Muscle of back (tissue), 11 donors: ENCODE measurements around the gene PCDH9. TPM values are rescaled to one million over a fixed set of nuclear protein-coding genes. Genes with fewer than 3 reads are reported as not detected.

ENCODE experiments used
- DNase-seq, 3 donors: peaks; one replicate each; pipeline versions ENCODE4 v3.0.0 to v3.0.0-alpha.2; 2013
- polyA plus RNA-seq, 10 donors: library from polyadenylated mRNA; unstranded; fragments of 120-200 nt; gene quantifications; one replicate each; pipeline ENCODE4 v1.2.1, GENCODE V29; 2013; ENCODE audit not compliant: insufficient read length in 10 of 10

PCDH9 gene
- polyA plus RNA-seq, 10 donors: 2.1 to 5.4 (median 3.2) TPM

- no peak for DNase-seq
Observed at GRCh38 chr13:66414066-66414800, 815.9 kb downstream of the PCDH9 start.

GRCh38 chr13:66410314-66410713, 819.8 kb downstream of the PCDH9 start:
- peak in 1 of 3 donors; percentile 18 for DNase-seq

- no peak for DNase-seq
Observed at GRCh38 chr13:66409542-66409941, 820.6 kb downstream of the PCDH9 start.

GRCh38 chr13:66407128-66407527, 823.0 kb downstream of the PCDH9 start:
- no peak for DNase-seq

GRCh38 chr13:66405908-66406802, 824.0 kb downstream of the PCDH9 start:
- DNase-seq: peak in 2 of 3 donors; percentile 46 to 53

GRCh38 chr13:66402546-66402945, 827.6 kb downstream of the PCDH9 start:
- no peak for DNase-seq

GRCh38 chr13:66402066-66402465, 828.1 kb downstream of the PCDH9 start:
- no peak for DNase-seq

- DNase-seq: no peak
Observed at GRCh38 chr13:66400292-66400691, 829.8 kb downstream of the PCDH9 start.

GRCh38 chr13:66399873-66400272, 830.3 kb downstream of the PCDH9 start:
- DNase-seq: no peak

- DNase-seq: no peak
Observed at GRCh38 chr13:66397133-66397532, 833.0 kb downstream of the PCDH9 start.

GRCh38 chr13:66391322-66391721, 838.8 kb downstream of the PCDH9 start:
- no peak for DNase-seq

GRCh38 chr13:66378894-66379293, 851.2 kb downstream of the PCDH9 start:
- DNase-seq: peak in 1 of 3 donors; percentile 7

GRCh38 chr13:66377569-66377968, 852.6 kb downstream of the PCDH9 start:
- no peak for DNase-seq

- DNase-seq: peak in 2 of 3 donors; percentile 5 to 20
Observed at GRCh38 chr13:66375756-66376155, 854.4 kb downstream of the PCDH9 start.

- DNase-seq: peak in 1 of 3 donors; percentile 22
Observed at GRCh38 chr13:66369666-66370065, 860.5 kb downstream of the PCDH9 start.

- no peak for DNase-seq
Observed at GRCh38 chr13:66367356-66367755, 862.8 kb downstream of the PCDH9 start.

GRCh38 chr13:66365101-66365500, 865.0 kb downstream of the PCDH9 start:
- no peak for DNase-seq

- no peak for DNase-seq
Observed at GRCh38 chr13:66364346-66364745, 865.8 kb downstream of the PCDH9 start.

- DNase-seq: no peak
Observed at GRCh38 chr13:66362485-66362884, 867.7 kb downstream of the PCDH9 start.

- no peak for DNase-seq
Observed at GRCh38 chr13:66359910-66360552, 870.1 kb downstream of the PCDH9 start.

- DNase-seq: no peak
Observed at GRCh38 chr13:66359393-66359792, 870.7 kb downstream of the PCDH9 start.

GRCh38 chr13:66358564-66358963, 871.6 kb downstream of the PCDH9 start:
- no peak for DNase-seq
